H1 (cell line): ENCODE results near the gene MEF2C. TPM values are rescaled to one million over a fixed set of nuclear protein-coding genes. Genes with fewer than 3 reads are reported as not detected.

Experiments
- BCL11A ChIP-seq, 2 experiments: IDR thresholded peaks; one replicate each; pipeline ENCODE4 v1.6.1; 2011; ENCODE audit warnings: low read depth in 2 of 2, low read length in 2 of 2, mild to moderate bottlenecking in 2 of 2
- CTBP2 ChIP-seq: IDR thresholded peaks from 2 replicates; pipeline ENCODE4 v1.7.0; 2011; ENCODE audit warnings: borderline replicate concordance, mild to moderate bottlenecking, moderate library complexity, mixed read lengths, low read length; ENCODE audit not compliant: insufficient read depth, insufficient read length
- EGR1 ChIP-seq: IDR thresholded peaks from 2 replicates; pipeline ENCODE4 v1.6.1; 2011; ENCODE audit warnings: low read depth, low read length, borderline replicate concordance
- HDAC6 ChIP-seq: IDR thresholded peaks from one replicate; pipeline ENCODE4 v1.7.1; 2012; ENCODE audit warnings: low read depth, mild to moderate bottlenecking, inconsistent platforms, low read length, moderate library complexity
- KDM4A ChIP-seq: IDR thresholded peaks from one replicate; pipeline ENCODE4 v1.7.1; 2012; ENCODE audit warnings: low read depth, mild to moderate bottlenecking, moderate library complexity, low read length, inconsistent platforms; ENCODE audit not compliant: severe bottlenecking
- polyA plus RNA-seq, 7 experiments: library from polyadenylated mRNA; depleted of rRNA in 3 of 7; stranded (reverse) in 5 of 7; unstranded in 2 of 7; fragments of >200 nt in 5 of 7; fragments of 200-250 nt in 2 of 7; gene quantifications; 1 replicate in 5 of 7; 2 replicates in 1 of 7; 4 replicates in 1 of 7; pipeline versions ENCODE4 v1.2.1 to v1.2.3, GENCODE V29; 2011 to 2013; ENCODE audit warnings: missing spikeins in 2 of 7, mixed read lengths in 2 of 7
- total RNA-seq: library from RNA; stranded (reverse); fragmentation: NEBNext Ultra II Directional; extraction: Animal tissue kit (Norgen Biotek cat#: 25700); gene quantifications from 2 replicates; pipeline ENCODE4 v1.2.1, GENCODE V29; 2021
- TF ChIP-seq, protein P1 (sequence below): IDR thresholded peaks from 2 replicates; pipeline ENCODE4 v1.6.1; 2012; ENCODE audit warnings: low read length, inconsistent platforms

The MEF2C gene
- total and polyA plus RNA-seq, 2 of the 8 experiments (the other 6 are each of a cell fraction or from before 2014, with no cell fraction given), result 0.59 to 0.99 TPM

DNA sequence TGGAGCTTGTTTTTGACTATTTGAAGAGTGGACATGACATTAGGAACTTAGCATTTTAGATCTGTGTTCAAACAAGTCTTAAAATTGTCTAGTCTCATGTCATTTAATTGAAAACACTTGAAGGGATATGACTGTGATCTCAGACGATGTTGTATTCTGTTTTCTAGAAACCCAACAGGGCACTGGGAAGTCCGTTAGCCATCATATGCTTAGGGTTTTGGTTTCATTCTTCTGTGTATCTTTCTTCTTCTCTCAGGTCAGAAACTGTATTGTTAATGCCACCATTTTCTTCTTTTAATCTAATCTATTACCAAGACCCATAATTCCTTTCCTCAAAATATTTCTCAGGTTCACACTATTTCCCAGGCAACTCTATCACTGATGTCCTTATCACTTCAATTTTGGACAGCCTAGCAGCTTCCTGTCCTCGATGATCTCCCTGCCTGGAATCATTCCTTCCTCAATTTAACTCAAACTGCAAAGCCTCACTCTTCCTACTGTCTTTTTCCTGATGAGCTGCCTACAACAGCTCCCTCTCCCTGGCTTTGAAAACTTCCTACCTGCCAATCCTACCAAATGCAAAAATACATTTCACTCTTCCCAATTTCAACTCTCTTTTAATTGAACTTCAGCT, 77.7 kb downstream of the MEF2C start (continued):
- TF ChIP-seq, protein P1, sequence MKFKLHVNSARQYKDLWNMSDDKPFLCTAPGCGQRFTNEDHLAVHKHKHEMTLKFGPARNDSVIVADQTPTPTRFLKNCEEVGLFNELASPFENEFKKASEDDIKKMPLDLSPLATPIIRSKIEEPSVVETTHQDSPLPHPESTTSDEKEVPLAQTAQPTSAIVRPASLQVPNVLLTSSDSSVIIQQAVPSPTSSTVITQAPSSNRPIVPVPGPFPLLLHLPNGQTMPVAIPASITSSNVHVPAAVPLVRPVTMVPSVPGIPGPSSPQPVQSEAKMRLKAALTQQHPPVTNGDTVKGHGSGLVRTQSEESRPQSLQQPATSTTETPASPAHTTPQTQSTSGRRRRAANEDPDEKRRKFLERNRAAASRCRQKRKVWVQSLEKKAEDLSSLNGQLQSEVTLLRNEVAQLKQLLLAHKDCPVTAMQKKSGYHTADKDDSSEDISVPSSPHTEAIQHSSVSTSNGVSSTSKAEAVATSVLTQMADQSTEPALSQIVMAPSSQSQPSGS, result no peak
- TF ChIP-seq CTBP2, result no peak
- TF ChIP-seq HDAC6, result no peak
- TF ChIP-seq EGR1, result no peak
- TF ChIP-seq KDM4A, result no peak
- no peak for TF ChIP-seq BCL11A (IDR thresholded peaks at IDR 0.05; ENCODE audit: low read depth in 2 of 2, low read length in 2 of 2)
